ENCODE data around the gene ADARB2.

- TF ChIP-seq CTCF (IDR thresholded peaks at IDR 0.05; ENCODE audit: low read depth, low read length, missing input control): no peak
- no peak for TF ChIP-seq RAD21 (IDR thresholded peaks at IDR 0.05)
- no peak for TF ChIP-seq TAF1 (conservative IDR thresholded peaks at IDR 0.05)
- no peak for TF ChIP-seq ATF3 (IDR thresholded peaks at IDR 0.05)
- no peak for TF ChIP-seq YY1 (IDR thresholded peaks at IDR 0.05)
- TF ChIP-seq RXRA (IDR thresholded peaks at IDR 0.05): no peak
- TF ChIP-seq SP1 (IDR thresholded peaks at IDR 0.05): no peak
- no peak for TF ChIP-seq MAX (IDR thresholded peaks at IDR 0.05)
- no peak for TF ChIP-seq NR2F2 (IDR thresholded peaks at IDR 0.05)
- TF ChIP-seq HNF4A (conservative IDR thresholded peaks at IDR 0.05): no peak
- no peak for TF ChIP-seq JUND (IDR thresholded peaks at IDR 0.05)
These were observed 331.0 kb downstream of the ADARB2 start for GRCh38 chr10:1406132-1406966.
